Measurements from ENCODE around the gene GSTK1.
"Not testable (repeated sequence)": the region's sequence is repeated elsewhere in the genome, so short reads cannot be mapped to it uniquely, and the experiment has no call there.

- TF ChIP-seq CTCF (conservative IDR thresholded peaks at IDR 0.05); ZFX (IDR thresholded peaks at IDR 0.05): not testable (repeated sequence)
These were observed 941 bp downstream of the GSTK1 start for GRCh38 chr7:143264196-143264568.

All from C4-2B (cell line).